HepG2 (cell line): ENCODE data around the gene HOXA13. TPM values are rescaled to one million over a fixed set of nuclear protein-coding genes. Genes with fewer than 3 reads are reported as not detected.
A peak's percentile ranks its signal among the peaks of the same experiment; 100 is the strongest.

Experiments used
- ATAC-seq: fragments of 200-7000 bp; cut with Tn5 transposase; 3 replicates; pipeline ENCODE4 v1.9.1; 2020; ENCODE audit warnings: mild to moderate bottlenecking, moderate library complexity
- BruUV-seq: library from RNA; stranded (reverse); fragments of 400-500 nt; replicated peaks from 2 replicates; lab custom pipeline; 2021; lab: Mats Ljungman, UMichigan
- CTCF ChIA-PET: fragments of 300-600 bp; formaldehyde crosslinking; extraction: SDS; loops from one replicate; lab custom pipeline; 2021; ENCODE audit warnings: low total read pairs, inconsistent platforms, low intra/inter-chr PET ratio; lab: Yijun Ruan, JAX
- POLR2A ChIA-PET: fragments of 350-600 bp; sonication (Branson Sonifier 250); formaldehyde crosslinking; loops from one replicate; lab custom pipeline; 2020; ENCODE audit warnings: antibody characterized with exemption, inconsistent platforms; lab: Yijun Ruan, JAX
- DNase-seq: peaks from one replicate; pipeline ENCODE4 v3.0.0-alpha.2; 2015; ENCODE audit warnings: low spot score
- FAIRE-seq: peaks from 3 replicates; lab custom pipeline; 2011; peaks lifted over from hg19 to GRCh38; lab: Jason Lieb, UNC
- H2AFZ ChIP-seq: one replicate; pipeline ENCODE4 v1.6.1; 2011; ENCODE audit warnings: low read length, inconsistent platforms
- H3K27ac ChIP-seq: fragments of 300-600 bp; 3 replicates; pipeline ENCODE4 v1.8.0; 2011; ENCODE audit warnings: mixed run types, mild to moderate bottlenecking, mixed read lengths, low read length, inconsistent platforms; ENCODE audit not compliant: insufficient read depth; ENCODE audit errors: extremely low read length
- H3K27me3 ChIP-seq, 2 experiments: fragments of 200-600 bp in 1 of 2; 2 replicates in 1 of 2; 3 replicates in 1 of 2; pipeline versions ENCODE4 v1.6.0 to v1.8.0; 2011; ENCODE audit warnings: low read length in 2 of 2, mild to moderate bottlenecking in 2 of 2, moderate library complexity in 2 of 2, inconsistent platforms in 1 of 2; ENCODE audit not compliant: insufficient read depth in 2 of 2, control insufficient read depth in 1 of 2
- H3K36me3 ChIP-seq, 2 experiments: fragments of 200-600 bp in 1 of 2; replicated peaks in 1 of 2; 2 replicates in 1 of 2; 3 replicates in 1 of 2; pipeline versions ENCODE4 v1.5.1 to v1.8.0; 2011; ENCODE audit warnings: low read length in 2 of 2, inconsistent platforms in 1 of 2; ENCODE audit not compliant: insufficient read depth in 2 of 2, control insufficient read depth in 1 of 2
- H3K4me1 ChIP-seq: 2 replicates; pipeline ENCODE4 v1.5.1; 2012; ENCODE audit warnings: low read length, inconsistent platforms; ENCODE audit not compliant: insufficient read depth
- H3K4me2 ChIP-seq: 2 replicates; pipeline ENCODE4 v1.6.0; 2011; ENCODE audit warnings: low read depth, low read length, inconsistent platforms
- H3K4me3 ChIP-seq, 3 experiments: fragments of 200-600 bp in 1 of 3; sonication (generic), shearing (Covaris generic) in 1 of 3; replicated peaks in 1 of 3; 2 replicates each; pipeline ENCODE4 v1.5.1; 2011 to 2016; ENCODE audit warnings: low read length in 3 of 3, inconsistent platforms in 2 of 3, low read depth in 2 of 3, mild to moderate bottlenecking in 2 of 3, control low read depth in 1 of 3, mixed read lengths in 1 of 3; ENCODE audit not compliant: insufficient read depth in 1 of 3
- H3K79me2 ChIP-seq: one replicate; pipeline ENCODE4 v1.6.1; 2011; ENCODE audit warnings: low read length, inconsistent platforms; ENCODE audit not compliant: insufficient read depth
- H3K9ac ChIP-seq: 2 replicates; pipeline ENCODE4 v1.6.0; 2011; ENCODE audit warnings: mild to moderate bottlenecking, low read depth, low read length, inconsistent platforms; ENCODE audit not compliant: insufficient read depth
- H3K9me3 ChIP-seq: 2 replicates; pipeline ENCODE4 v1.5.1; 2012; ENCODE audit warnings: mild to moderate bottlenecking, low read length
- H4K20me1 ChIP-seq: 2 replicates; pipeline ENCODE4 v1.6.0; 2011; ENCODE audit warnings: inconsistent platforms, mild to moderate bottlenecking, low read length, moderate library complexity; ENCODE audit not compliant: insufficient read depth
- ETS1 ChIP-seq: sonication (generic); formaldehyde crosslinking; IDR thresholded peaks from 2 replicates; pipeline ENCODE4 v1.4.0; 2020; ENCODE audit warnings: missing genetic modification reagents
- HNF4A ChIP-seq: sonication (generic); formaldehyde crosslinking; IDR thresholded peaks from 2 replicates; pipeline ENCODE4 v1.4.0; 2020; ENCODE audit warnings: missing genetic modification reagents
- MXI1 ChIP-seq: IDR thresholded peaks from 3 replicates; pipeline ENCODE4 v1.6.1; 2012; ENCODE audit warnings: low read depth, low read length, inconsistent platforms, borderline replicate concordance
- RARA ChIP-seq: IDR thresholded peaks from 2 replicates; pipeline ENCODE4 v1.6.1; 2016; ENCODE audit warnings: missing genetic modification reagents, missing compliant biosample characterization
- SIN3B ChIP-seq: fragments of 150-350 bp; IDR thresholded peaks from 2 replicates; pipeline ENCODE4 v1.6.1; 2014; ENCODE audit warnings: low read length
- TGIF2 ChIP-seq: IDR thresholded peaks from 2 replicates; pipeline ENCODE4 v1.6.1; 2016; ENCODE audit warnings: control low read depth, missing compliant biosample characterization
- ZBTB25 ChIP-seq: IDR thresholded peaks from 2 replicates; pipeline ENCODE4 v1.6.1; 2018; ENCODE audit warnings: missing genetic modification reagents
- ZFP36 ChIP-seq: fragments of 150-350 bp; IDR thresholded peaks from 2 replicates; pipeline ENCODE4 v1.6.1; 2018; ENCODE audit warnings: borderline replicate concordance, low read length, low read depth; ENCODE audit not compliant: partially characterized antibody
- ZHX1 ChIP-seq: sonication (generic); formaldehyde crosslinking; IDR thresholded peaks from 2 replicates; pipeline ENCODE4 v1.8.1; 2022; ENCODE audit warnings: low read depth, mild to moderate bottlenecking, missing genetic modification reagents
- ZNF251 ChIP-seq: sonication (generic); formaldehyde crosslinking; IDR thresholded peaks from 2 replicates; pipeline ENCODE4 v1.9.0; 2021; ENCODE audit warnings: mild to moderate bottlenecking, missing genetic modification reagents
- ZNF276 ChIP-seq: sonication (generic); formaldehyde crosslinking; IDR thresholded peaks from 2 replicates; pipeline ENCODE4 v1.4.0; 2020; ENCODE audit warnings: mild to moderate bottlenecking, low read depth, missing genetic modification reagents
- ZNF572 ChIP-seq: sonication (generic); formaldehyde crosslinking; IDR thresholded peaks from 2 replicates; pipeline ENCODE4 v1.5.1; 2020; ENCODE audit warnings: mild to moderate bottlenecking, missing genetic modification reagents
- WGBS: methylation state at CpG from one replicate; pipeline ENCODE4 v1.1.6; 2017; ENCODE audit warnings: low lambda C conversion rate; 5-methylcytosine and 5-hydroxymethylcytosine counted together
- in situ Hi-C: cut with HindIII; loops from 2 replicates; pipeline ENCODE4 v1.10.0; 2017; ENCODE audit warnings: low pct_unique_long_range_greater_than_20kb; ENCODE audit not compliant: extremely low pct_ligation_motif_present
- intact Hi-C: fragments of 100-400 bp; cut with micrococcal nuclease; formaldehyde crosslinking; loops from one replicate; pipeline ENCODE4 v1.10.0; 2022; ENCODE audit not compliant: unreplicated experiment
- polyA plus RNA-seq, 8 experiments: library from polyadenylated mRNA; depleted of rRNA in 3 of 8; stranded (reverse) in 7 of 8; unstranded in 1 of 8; fragments of >200 nt; fragmentation: Illumina TruSeq in 4 of 8; extraction: Trizol in 4 of 8; gene quantifications; 2 replicates each; pipeline versions ENCODE4 v1.2.1 to v1.2.3, GENCODE V29; 2011 to 2016; ENCODE audit warnings: low read depth in 4 of 8, missing spikeins in 1 of 8, mixed read lengths in 1 of 8; ENCODE audit not compliant: insufficient read depth in 1 of 8
- total RNA-seq, 5 experiments: library from RNA; depleted of rRNA; stranded (reverse); fragments of >200 nt; fragmentation: Illumina TruSeq; extraction: Trizol; gene quantifications; 2 replicates each; pipeline ENCODE4 v1.2.3, GENCODE V29; 2016; ENCODE audit warnings: low read depth in 1 of 5

The HOXA13 gene
- total and polyA plus RNA-seq, 2 of the 13 experiments (the other 11 are each of a cell fraction or from before 2014, with no cell fraction given): 0.01 to 0.04 TPM

- no peak overlapping the region for H3K27ac ChIP-seq
- no peak for DNase-seq
- TF ChIP-seq ETS1 (CRISPR knock-in tag) (no peak), HNF4A (CRISPR knock-in tag) (no peak), ZNF251 (no peak), ZFP36 (no peak), SIN3B (no peak), ZBTB25 (no peak), TGIF2 (CRISPR knock-in tag) (no peak), MXI1 (no peak)
- no peaks in the 10 kb centered on the region for H3K9me3 ChIP-seq
- H3K9ac ChIP-seq: peak overlapping the region; percentile 17; the same call in 1 of the 2 replicates
- H3K79me2 ChIP-seq: no peaks in the 10 kb centered on the region
- H3K36me3 ChIP-seq: no peaks in the 10 kb centered on the region
- peak overlapping the region; percentile 83 for H3K4me2 ChIP-seq
- peaks cover 12 to 85% of the 10 kb centered on the region in 2 experiments for H3K27me3 ChIP-seq
- POLR2A ChIA-PET: no interaction called here
- H2AFZ ChIP-seq: no peak overlapping the region
- BruUV-seq: no TSS peak
- WGBS: 75% methylated on average over 14 of the region's 14 CpGs
- intact Hi-C loops (no loop called here), in situ Hi-C loops (no loop called here)
- no peak for ATAC-seq
- H4K20me1 ChIP-seq: no peaks in the 10 kb centered on the region
- H3K4me3 ChIP-seq: no peak overlapping the region
- CTCF ChIA-PET: no interaction called here
- H3K4me1 ChIP-seq: peaks cover 28% of the 10 kb centered on the region
- no peak for FAIRE-seq
Measured at GRCh38 chr7:27179030-27179429, 20.9 kb downstream of the HOXA13 start.

- Histone ChIP-seq H3K27me3 (peaks cover 10 to 79% of the 10 kb centered on the region in 2 experiments), H3K4me3 (no peak overlapping the region), H2AFZ (no peak overlapping the region), H3K4me1 (peaks cover 21% of the 10 kb centered on the region), H3K9me3 (no peaks in the 10 kb centered on the region), H3K36me3 (no peaks in the 10 kb centered on the region), H3K27ac (no peak overlapping the region), H3K4me2 (no peak overlapping the region), H3K9ac (no peak overlapping the region), H3K79me2 (no peaks in the 10 kb centered on the region), H4K20me1 (no peaks in the 10 kb centered on the region)
- TF ChIP-seq ZNF572 (CRISPR knock-in tag): no peak
- no peak for TF ChIP-seq RARA (CRISPR knock-in tag)
- no peak for TF ChIP-seq ZHX1
- TF ChIP-seq ZNF276 (CRISPR knock-in tag): no peak
- POLR2A ChIA-PET: no interaction called here
- BruUV-seq: no TSS peak
- CTCF ChIA-PET: no interaction called here
- 93% methylated on average over 6 of the region's 6 CpGs for WGBS
- DNase-seq (no peak), ATAC-seq (no peak), FAIRE-seq (no peak)
- intact Hi-C loops: no loop called here
- in situ Hi-C loops: no loop called here
Measured at GRCh38 chr7:27178366-27178765, 21.5 kb downstream of the HOXA13 start.
